GM19193 (cell line): ENCODE data around the gene MED13L.

ENCODE experiments used
- POLR2A ChIP-seq: IDR thresholded peaks from 4 replicates; pipeline ENCODE4 v1.6.1; 2011; ENCODE audit not compliant: insufficient read depth, insufficient read length; ENCODE audit errors: extremely low read depth

The MED13L gene

GRCh38 chr12:115998794-115999478 is 278.6 kb downstream of the MED13L start:
- TF ChIP-seq POLR2A = no peak

GRCh38 chr12:115998119-115998633 is 279.3 kb downstream of the MED13L start:
- TF ChIP-seq POLR2A = no peak

GRCh38 chr12:115993737-115994136 is 283.8 kb downstream of the MED13L start:
- no peak for TF ChIP-seq POLR2A

- no peak for TF ChIP-seq POLR2A
Measured at GRCh38 chr12:115990241-115990640, 287.3 kb downstream of the MED13L start.

GRCh38 chr12:115988625-115989563 is 288.6 kb downstream of the MED13L start:
- TF ChIP-seq POLR2A = no peak

GRCh38 chr12:115988212-115988611 is 289.3 kb downstream of the MED13L start:
- no peak for TF ChIP-seq POLR2A

- no peak for TF ChIP-seq POLR2A
Measured at GRCh38 chr12:115984616-115985015, 292.9 kb downstream of the MED13L start.

- TF ChIP-seq POLR2A = no peak
Measured at GRCh38 chr12:115983226-115983798, 294.2 kb downstream of the MED13L start.

GRCh38 chr12:115980339-115980738 is 297.2 kb downstream of the MED13L start:
- no peak for TF ChIP-seq POLR2A

GRCh38 chr12:115979851-115980250 is 297.6 kb downstream of the MED13L start:
- no peak for TF ChIP-seq POLR2A

- no peak for TF ChIP-seq POLR2A
Measured at GRCh38 chr12:115979351-115979750, 298.1 kb downstream of the MED13L start.

- no peak for TF ChIP-seq POLR2A
Measured at GRCh38 chr12:115975411-115975810, 302.1 kb downstream of the MED13L start.

GRCh38 chr12:115973968-115974724 is 303.3 kb downstream of the MED13L start:
- TF ChIP-seq POLR2A = no peak

- no peak for TF ChIP-seq POLR2A
Measured at GRCh38 chr12:115973066-115973465, 304.4 kb downstream of the MED13L start.
